ENCODE results near the gene STK17A. TPM values are rescaled to one million over a fixed set of nuclear protein-coding genes. Genes with fewer than 3 reads are reported as not detected.
A peak's percentile ranks its signal among the peaks of the same experiment; 100 is the strongest.

The STK17A gene
- total RNA-seq, 4 donors from 2014 or later: 7.9 to 22.9 (median 16.4) TPM

- H3K4me1 ChIP-seq: peaks cover 26 to 33% of the 10 kb centered on the region in 2 donors
- H3K36me3 ChIP-seq: no peaks in the 10 kb centered on the region
- WGBS, 2 donors: 77 to 80% methylated on average over 4 of the region's 4 CpGs
- no peak overlapping the region for H3K4me3 ChIP-seq (replicated peaks in 1 of 3)
- no peaks in the 10 kb centered on the region for H3K9me3 ChIP-seq
- TF ChIP-seq CTCF (IDR thresholded peaks at IDR 0.05) (no peak), POLR2A (IDR thresholded peaks at IDR 0.05) (no peak)
- peak overlapping the region in 2 of 3 donors; percentile 66 to 68 for H3K27ac ChIP-seq
- no peak for DNase-seq
- H3K27me3 ChIP-seq: no peaks in the 10 kb centered on the region
- intact Hi-C loops (cut with DNase I): no loop called here
Observed at GRCh38 chr7:43637114-43637806, 54.4 kb downstream of the STK17A start.

- H3K4me1 ChIP-seq: peaks cover 26 to 33% of the 10 kb centered on the region in 2 donors
- no peaks in the 10 kb centered on the region for H3K27me3 ChIP-seq
- H3K9me3 ChIP-seq: no peaks in the 10 kb centered on the region
- TF ChIP-seq CTCF (IDR thresholded peaks at IDR 0.05) (no peak), POLR2A (IDR thresholded peaks at IDR 0.05) (no peak)
- DNase-seq: peak; percentile 75 to 80
- H3K4me3 ChIP-seq (replicated peaks in 1 of 3): no peak overlapping the region
- intact Hi-C loops (cut with DNase I): loop anchor here (10.0 kb wide), 1 partner anchor 55 kb away; no protein-coding TSS in a partner anchor
- WGBS, 2 donors: 21 to 23% methylated on average over 6 of the region's 6 CpGs
- H3K27ac ChIP-seq: peak overlapping the region; percentile 68 to 72 (median 69)
- H3K36me3 ChIP-seq: no peaks in the 10 kb centered on the region
Observed at GRCh38 chr7:43639858-43640491, 57.1 kb downstream of the STK17A start.

- 98 to 99% methylated on average over 3 of the region's 3 CpGs for WGBS, 2 donors
- Histone ChIP-seq H3K27me3 (no peaks in the 10 kb centered on the region), H3K36me3 (no peaks in the 10 kb centered on the region), H3K4me3 (replicated peaks in 1 of 3) (no peak overlapping the region), H3K9me3 (no peaks in the 10 kb centered on the region), H3K27ac (peak overlapping the region; percentile 68 to 72 (median 69)), H3K4me1 (peaks cover 20 to 31% of the 10 kb centered on the region in 2 donors)
- TF ChIP-seq CTCF (IDR thresholded peaks at IDR 0.05) (no peak), POLR2A (IDR thresholded peaks at IDR 0.05) (no peak)
- no peak for DNase-seq
- intact Hi-C loops (cut with DNase I): loop anchor here (10.0 kb wide), 1 partner anchor 54 kb away; no protein-coding TSS in a partner anchor
Observed at GRCh38 chr7:43640679-43641078, 57.8 kb downstream of the STK17A start.

GRCh38 chr7:43642897-43643630, 60.2 kb downstream of the STK17A start:
- Histone ChIP-seq H3K36me3 (no peaks in the 10 kb centered on the region), H3K27ac (no peak overlapping the region), H3K4me3 (replicated peaks in 1 of 3) (no peak overlapping the region), H3K27me3 (no peaks in the 10 kb centered on the region), H3K9me3 (no peaks in the 10 kb centered on the region), H3K4me1 (peaks cover 18 to 44% of the 10 kb centered on the region in 2 donors)
- TF ChIP-seq POLR2A (IDR thresholded peaks at IDR 0.05) (no peak), CTCF (IDR thresholded peaks at IDR 0.05) (no peak)
- intact Hi-C loops (cut with DNase I): loop anchor here (10.0 kb wide), 1 partner anchor 52 kb away; no protein-coding TSS in a partner anchor
- 93 to 97% methylated on average over 12 of the region's 13 CpGs for WGBS, 2 donors
- DNase-seq: no peak
